Stimulated activated CD8-positive, alpha-beta memory T cell treated with anti-CD3 and anti-CD28 coated beads, Interleukin-12 subunit alpha, Interleukin-12 subunit beta, amount 100 ng/mL, for 24 hours (primary cell): ENCODE measurements around the gene PDGFB.

ENCODE experiments used
- DNase-seq: peaks from one replicate; pipeline ENCODE4 v3.0.0-alpha.2; 2020; ENCODE audit errors: extremely low read depth

PDGFB gene

GRCh38 chr22:39207141-39208012 is 37.4 kb downstream of the PDGFB start:
- no peak for DNase-seq

GRCh38 chr22:39206491-39206890 is 38.3 kb downstream of the PDGFB start:
- no peak for DNase-seq

GRCh38 chr22:39205344-39206021 is 39.3 kb downstream of the PDGFB start:
- no peak for DNase-seq

GRCh38 chr22:39204216-39204615 is 40.6 kb downstream of the PDGFB start:
- DNase-seq, result no peak

- no peak for DNase-seq
Measured at GRCh38 chr22:39197578-39197977, 47.2 kb downstream of the PDGFB start.

GRCh38 chr22:39194098-39194497 is 50.7 kb downstream of the PDGFB start:
- DNase-seq, result no peak

GRCh38 chr22:39188809-39189208 is 56.0 kb downstream of the PDGFB start:
- no peak for DNase-seq

- no peak for DNase-seq
Measured at GRCh38 chr22:39185601-39186012, 59.2 kb downstream of the PDGFB start.

GRCh38 chr22:39184586-39185577 is 59.9 kb downstream of the PDGFB start:
- no peak for DNase-seq

- no peak for DNase-seq
Measured at GRCh38 chr22:39183991-39184585, 60.7 kb downstream of the PDGFB start.

GRCh38 chr22:39182478-39183030 is 62.2 kb downstream of the PDGFB start:
- DNase-seq, result no peak

- DNase-seq, result no peak
Measured at GRCh38 chr22:39181778-39182177, 63.0 kb downstream of the PDGFB start.

GRCh38 chr22:39181356-39181755 is 63.4 kb downstream of the PDGFB start:
- no peak for DNase-seq

GRCh38 chr22:39179841-39180335 is 64.9 kb downstream of the PDGFB start:
- DNase-seq, result no peak

- DNase-seq, result no peak
Measured at GRCh38 chr22:39179401-39179827, 65.4 kb downstream of the PDGFB start.

GRCh38 chr22:39178206-39179111 is 66.3 kb downstream of the PDGFB start:
- DNase-seq, result no peak

- no peak for DNase-seq
Measured at GRCh38 chr22:39177791-39178190, 67.0 kb downstream of the PDGFB start.

GRCh38 chr22:39177456-39177775 is 67.4 kb downstream of the PDGFB start:
- no peak for DNase-seq

- DNase-seq, result no peak
Measured at GRCh38 chr22:39176714-39177455, 67.9 kb downstream of the PDGFB start.
